Cardiac fibroblast (primary cell): ENCODE data around the gene COL1A2.

Source experiments
- DNase-seq, 2 donors: peaks; one replicate each; pipeline versions ENCODE4 v3.0.0 to v3.0.0-alpha.2; 2010; ENCODE audit warnings: low read depth in 2 of 2
- H3K4me3 ChIP-seq, 2 donors: replicated peaks in 1 of 2; 1 replicate in 1 of 2; 2 replicates in 1 of 2; pipeline ENCODE4 v1.5.1; 2011; ENCODE audit warnings: low read depth in 2 of 2, low read length in 2 of 2, mild to moderate bottlenecking in 2 of 2, moderate library complexity in 1 of 2
- TF ChIP-seq, protein P1 (sequence below): IDR thresholded peaks from one replicate; pipeline ENCODE4 v1.5.1; 2011; ENCODE audit warnings: low read depth, mild to moderate bottlenecking, low read length, inconsistent platforms

The COL1A2 gene

DNA sequence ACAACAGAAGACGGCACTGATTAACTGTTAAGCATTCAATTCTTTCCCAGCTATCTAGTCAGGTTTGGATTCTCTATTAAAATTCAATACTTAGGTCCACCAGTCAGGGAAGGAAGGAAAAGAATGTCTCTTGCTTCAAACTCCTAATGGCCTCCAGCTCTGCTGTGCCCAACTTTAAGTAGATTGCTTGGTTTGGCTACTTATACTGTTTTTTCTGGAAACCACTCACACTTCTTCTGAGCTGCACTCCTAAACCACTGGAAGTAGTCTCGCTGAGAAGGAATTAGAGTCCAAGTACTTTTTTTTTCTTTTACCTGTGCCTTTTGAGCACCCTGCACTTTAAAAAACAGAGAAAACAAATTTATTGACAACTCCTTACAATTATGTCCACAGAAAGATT is 26.7 kb upstream of the COL1A2 start:
- no peak overlapping the region for H3K4me3 ChIP-seq
- TF ChIP-seq, protein P1, sequence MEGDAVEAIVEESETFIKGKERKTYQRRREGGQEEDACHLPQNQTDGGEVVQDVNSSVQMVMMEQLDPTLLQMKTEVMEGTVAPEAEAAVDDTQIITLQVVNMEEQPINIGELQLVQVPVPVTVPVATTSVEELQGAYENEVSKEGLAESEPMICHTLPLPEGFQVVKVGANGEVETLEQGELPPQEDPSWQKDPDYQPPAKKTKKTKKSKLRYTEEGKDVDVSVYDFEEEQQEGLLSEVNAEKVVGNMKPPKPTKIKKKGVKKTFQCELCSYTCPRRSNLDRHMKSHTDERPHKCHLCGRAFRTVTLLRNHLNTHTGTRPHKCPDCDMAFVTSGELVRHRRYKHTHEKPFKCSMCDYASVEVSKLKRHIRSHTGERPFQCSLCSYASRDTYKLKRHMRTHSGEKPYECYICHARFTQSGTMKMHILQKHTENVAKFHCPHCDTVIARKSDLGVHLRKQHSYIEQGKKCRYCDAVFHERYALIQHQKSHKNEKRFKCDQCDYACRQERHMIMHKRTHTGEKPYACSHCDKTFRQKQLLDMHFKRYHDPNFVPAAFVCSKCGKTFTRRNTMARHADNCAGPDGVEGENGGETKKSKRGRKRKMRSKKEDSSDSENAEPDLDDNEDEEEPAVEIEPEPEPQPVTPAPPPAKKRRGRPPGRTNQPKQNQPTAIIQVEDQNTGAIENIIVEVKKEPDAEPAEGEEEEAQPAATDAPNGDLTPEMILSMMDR = no peak
- peak; percentile 64 to 80 for DNase-seq

DNA sequence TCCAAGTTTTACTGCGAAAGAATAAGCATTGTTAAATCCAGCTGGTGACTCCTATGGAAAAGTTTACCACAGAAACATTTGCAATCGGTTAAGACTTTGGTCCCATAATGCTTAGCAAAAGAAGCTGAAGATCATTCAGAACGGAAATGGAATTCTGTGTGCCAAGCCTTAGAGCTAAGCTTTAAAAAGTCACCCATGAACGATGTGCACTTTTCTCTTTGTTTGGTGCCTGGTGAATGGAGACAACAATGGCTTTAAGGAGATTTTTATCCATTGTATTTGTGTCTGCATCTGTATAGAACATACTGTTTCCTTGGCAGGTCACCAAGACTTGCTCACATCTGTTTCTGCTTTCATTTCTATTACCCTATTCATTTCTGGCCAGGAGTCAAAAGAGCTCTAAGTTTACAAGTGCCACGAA is 26.3 kb upstream of the COL1A2 start:
- TF ChIP-seq, protein P1 = no peak
- peak overlapping the region in 1 of 2 donors; percentile 0 for H3K4me3 ChIP-seq
- peak; percentile 94 to 97 for DNase-seq

DNA sequence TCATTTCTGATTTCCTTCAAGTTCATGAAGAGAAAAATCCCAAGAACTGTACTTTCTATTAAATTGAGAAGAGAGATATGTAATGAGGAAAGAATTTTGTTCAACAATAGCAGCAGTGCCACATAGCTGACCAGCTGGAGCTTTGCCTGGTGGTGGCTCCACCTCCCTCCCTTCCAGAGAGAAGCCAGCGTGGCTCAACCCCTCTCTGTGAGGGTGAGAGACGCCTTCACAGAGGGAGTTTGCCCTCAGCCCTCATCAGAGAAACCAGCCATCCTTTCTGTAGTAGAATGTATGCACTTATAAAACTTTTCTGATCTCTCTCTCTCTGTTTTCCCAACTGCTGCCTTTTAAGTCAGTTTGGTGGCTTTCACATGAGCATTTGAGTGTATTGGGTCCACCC is 20.5 kb upstream of the COL1A2 start:
- DNase-seq = peak; percentile 96
- TF ChIP-seq, protein P1 = no peak
- peak overlapping the region; percentile 21 to 49 for H3K4me3 ChIP-seq

DNA sequence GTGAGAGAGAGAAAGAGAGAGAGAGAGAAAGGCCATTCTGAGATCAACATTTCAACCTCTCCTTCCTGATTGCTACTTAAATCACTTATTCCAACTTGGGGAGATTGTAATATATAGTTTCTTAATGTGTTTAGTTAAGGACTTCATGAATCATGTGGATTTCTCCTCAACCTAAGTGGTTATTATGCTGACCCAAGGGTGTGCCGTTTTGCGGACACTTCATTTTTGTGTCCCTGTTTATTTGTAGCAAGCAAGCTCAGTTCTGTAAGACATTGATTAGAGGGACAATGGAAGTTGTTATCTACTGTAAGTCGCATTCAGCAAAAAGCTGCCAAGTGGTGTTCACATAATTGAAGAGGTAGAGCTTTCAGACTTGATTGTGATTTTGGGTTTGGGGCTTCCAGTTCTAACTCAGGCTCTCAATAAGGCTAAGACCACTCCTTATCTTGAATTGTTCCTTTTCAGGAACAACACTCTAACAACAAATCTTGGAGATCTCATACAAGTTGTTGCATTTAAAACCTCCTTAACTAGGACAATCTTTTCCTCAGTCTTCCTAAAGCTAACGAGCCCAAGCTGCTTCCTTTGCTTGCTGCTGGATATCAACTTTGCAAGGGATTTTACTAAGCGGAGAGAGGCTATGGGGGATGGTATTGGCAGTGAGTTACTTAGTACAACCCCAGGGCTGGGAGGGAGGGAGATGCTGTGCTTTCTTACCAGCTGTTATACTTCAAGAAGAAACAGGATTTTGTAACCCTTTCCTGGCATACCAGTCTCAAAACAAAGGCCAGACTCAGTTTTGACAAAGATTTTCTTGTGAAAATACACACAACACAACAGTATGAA is 19.8 kb upstream of the COL1A2 start:
- TF ChIP-seq, protein P1 = no peak
- peak; percentile 98 for DNase-seq
- peak overlapping the region; percentile 21 to 49 for H3K4me3 ChIP-seq

DNA sequence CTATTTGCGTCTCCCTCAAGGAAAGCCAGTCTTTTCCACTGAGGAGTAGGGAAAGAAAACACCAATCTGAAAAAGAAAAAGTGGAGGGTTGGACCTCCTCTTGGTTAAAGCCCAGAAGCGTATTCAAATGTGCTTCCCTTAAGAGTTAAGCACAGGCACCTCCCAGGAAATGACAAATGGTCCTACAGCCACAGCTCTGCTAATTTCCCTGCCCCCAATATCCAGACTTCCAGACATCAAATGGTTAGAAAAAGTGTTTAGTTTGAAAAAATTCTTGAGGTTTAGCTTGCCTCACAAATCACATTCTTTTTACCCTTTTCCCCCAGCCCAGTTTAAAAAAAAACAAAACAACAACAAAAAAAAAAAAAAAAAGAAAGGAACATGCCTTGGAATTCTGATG is 19.0 kb upstream of the COL1A2 start:
- H3K4me3 ChIP-seq = peak overlapping the region; percentile 14 to 49
- DNase-seq = peak; percentile 99
- TF ChIP-seq, protein P1 = no peak

DNA sequence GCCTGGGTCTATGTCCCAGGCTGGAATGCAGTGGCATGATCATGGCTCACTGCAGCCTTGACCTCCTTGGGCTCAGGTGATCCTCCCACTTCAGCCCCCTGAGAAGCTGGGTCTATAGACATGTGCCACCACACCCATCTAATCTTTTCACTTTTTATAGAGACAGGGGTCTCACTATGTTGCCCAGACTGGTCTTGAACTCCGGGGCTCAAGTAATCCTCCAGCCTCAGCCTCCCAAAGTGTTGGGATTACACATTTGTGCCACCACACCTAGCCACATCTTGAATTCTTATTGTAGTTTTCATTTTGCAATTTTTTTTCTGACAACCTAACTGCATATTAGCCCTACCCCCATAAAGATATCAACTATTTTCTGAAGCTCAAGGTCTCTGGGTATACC is 18.4 kb upstream of the COL1A2 start:
- H3K4me3 ChIP-seq = no peak overlapping the region
- TF ChIP-seq, protein P1 = no peak
- DNase-seq = no peak
